ENCODE results near the gene NEDD4.
"Not testable (repeated sequence)": the region's sequence is repeated elsewhere in the genome, so short reads cannot be mapped to it uniquely, and the experiment has no call there.

The NEDD4 gene

DNA sequence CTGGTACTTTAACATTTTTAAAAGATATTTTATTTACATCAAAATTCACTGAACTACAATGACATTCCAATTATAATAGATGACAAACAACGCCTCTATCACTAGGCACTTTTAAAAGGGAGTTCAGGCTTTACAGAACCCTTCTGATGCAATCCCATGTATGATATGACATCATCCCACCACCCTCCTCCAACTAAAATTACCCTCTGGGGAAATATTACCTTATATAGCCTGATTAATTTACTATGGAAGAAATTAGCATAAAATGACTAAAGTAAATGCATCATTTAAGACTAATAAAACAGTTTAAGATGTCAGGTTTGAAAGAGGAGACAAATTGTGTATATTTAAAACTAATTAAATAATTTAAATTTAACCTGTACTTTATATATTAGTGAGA is 10.4 kb upstream of the NEDD4 start:
- DNase-seq = not testable (repeated sequence)

DNA sequence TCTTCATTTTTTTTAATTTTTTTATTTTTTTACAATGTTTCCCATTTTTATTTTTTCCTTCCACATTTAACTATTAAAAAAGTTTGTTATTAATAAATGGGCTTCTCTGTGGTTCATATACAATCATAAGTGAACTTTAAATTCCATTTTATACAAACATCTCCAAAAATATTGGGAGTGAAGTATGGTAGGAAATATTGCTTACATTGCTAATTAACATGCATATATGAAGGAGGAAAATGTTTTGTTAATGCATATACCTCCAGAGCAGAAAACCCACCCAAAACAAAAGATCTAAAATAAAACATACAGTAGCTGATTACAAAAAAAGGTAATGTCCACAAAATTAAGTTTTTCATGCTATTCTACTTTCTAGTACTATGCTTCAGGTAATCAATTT is 9.9 kb upstream of the NEDD4 start:
- DNase-seq = not testable (repeated sequence)

DNA sequence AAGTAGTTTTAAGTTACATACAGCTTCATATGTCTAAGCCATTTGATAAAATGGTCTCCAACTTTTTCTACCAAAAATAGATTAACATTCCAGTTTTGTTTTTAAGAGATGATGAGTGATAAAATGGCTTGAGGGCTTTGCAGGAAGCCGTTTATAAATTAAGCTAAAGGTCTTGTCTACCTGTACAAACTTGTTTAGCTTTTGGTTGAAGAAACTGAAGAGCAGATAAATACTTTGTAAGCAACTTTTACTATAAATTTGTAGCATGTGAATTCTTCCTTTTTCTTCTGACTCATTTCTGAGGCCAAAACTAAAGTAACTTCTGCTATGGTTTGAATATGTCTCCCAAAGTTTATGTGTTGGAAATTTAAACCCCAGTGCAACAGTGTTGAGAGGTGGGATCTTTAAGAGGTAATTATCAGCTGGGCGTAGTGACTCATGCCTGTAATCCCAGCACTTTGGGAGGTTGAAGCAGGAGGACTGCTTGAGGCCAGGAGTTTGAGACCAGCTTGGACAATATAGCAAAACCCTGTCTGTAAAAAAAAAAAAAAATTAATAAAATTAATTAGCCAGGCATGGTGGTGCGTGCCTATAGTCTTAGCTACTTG is 8.2 kb upstream of the NEDD4 start:
- no peak for DNase-seq

DNA sequence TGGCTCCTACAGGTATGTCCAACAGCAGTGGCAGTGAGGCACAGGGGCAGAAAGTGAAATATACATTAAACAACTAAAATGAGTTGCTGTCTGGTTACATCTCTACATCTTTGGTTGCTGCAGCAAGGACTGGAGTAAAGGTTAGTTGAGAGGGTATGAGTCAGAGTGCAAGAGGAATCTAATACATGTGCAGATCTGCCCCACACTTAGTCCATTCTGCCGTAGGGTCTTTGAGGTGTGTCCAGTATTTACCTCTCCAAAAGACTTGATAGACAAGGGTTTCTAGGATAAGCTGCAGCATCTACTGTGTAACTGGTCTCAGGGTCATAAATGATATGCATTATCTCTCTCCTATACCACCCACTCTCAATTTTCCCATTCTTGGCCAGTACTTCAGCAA is 6.2 kb upstream of the NEDD4 start:
- DNase-seq = no peak

DNA sequence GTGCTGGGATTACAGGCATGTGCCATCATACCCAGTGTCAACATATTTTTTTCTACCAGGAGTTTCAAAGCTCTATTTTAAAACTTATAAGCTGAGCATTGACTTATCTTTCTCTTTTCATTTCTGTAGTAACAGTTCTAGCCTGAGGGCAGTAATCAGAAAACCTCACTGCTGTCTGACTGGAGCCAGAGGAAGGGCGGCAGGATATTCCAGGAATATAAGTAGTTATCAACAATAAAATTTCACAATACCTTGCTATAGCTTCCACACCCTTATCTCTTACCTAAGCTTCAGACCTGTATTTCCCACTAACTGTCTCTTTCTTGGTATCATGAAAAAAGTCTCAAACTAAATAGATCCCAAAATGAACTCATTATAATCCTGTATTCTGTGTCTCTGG is 5.1 kb upstream of the NEDD4 start:
- DNase-seq = no peak

DNA sequence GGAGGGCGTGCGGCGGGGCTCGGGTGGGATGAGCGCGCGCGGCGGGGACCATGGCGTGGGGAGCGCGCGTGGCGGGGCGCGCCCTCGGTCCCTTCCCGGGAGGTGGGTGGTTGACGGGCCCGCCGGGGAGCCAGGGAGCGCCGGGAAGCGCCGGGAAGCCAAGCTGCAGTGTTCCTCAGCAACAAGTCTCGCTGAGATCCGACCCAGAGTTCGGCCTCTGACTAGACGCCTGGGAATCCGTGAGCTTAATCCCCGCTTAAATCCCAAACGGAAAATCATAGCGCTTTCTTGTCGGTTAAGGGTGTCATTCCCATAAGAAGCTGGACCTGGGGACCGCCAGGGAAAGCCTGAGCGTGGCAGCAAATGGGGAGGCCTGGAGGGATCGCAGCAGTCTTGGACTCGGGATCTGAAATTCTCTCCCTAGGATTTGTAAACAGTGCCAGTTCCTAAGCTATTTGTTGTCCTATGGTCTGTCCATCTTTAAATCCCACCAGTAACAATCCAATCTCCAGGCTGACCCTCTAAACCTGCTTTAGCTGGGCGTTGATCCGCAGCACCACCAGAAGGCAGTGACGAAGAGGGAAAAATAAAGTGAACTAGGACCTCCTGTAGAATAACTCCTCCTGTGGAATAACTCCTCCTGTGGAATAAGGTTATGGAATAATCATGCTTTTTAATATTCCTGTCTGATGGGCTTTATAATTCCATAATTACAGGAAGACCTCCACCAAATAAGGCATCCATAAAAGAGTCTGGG is 570 bp upstream of the NEDD4 start:
- no peak for DNase-seq

DNA sequence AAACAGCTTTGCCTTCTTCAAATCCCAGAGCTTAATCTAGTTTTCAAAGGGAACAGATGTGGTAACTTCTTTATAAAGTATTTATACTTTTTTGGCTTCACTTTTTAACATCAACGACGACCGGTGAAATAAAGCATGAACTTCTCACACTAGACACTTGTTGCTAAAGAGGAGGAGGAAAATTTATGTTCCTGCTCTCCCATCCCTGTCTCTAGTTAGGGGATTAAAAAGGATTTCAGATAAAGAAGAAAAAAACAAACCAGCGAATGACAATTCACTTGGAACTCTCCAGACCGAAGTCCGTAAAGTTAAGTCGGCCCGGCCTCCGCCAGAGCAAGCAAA is 672 bp downstream of the NEDD4 start:
- no peak for DNase-seq

DNA sequence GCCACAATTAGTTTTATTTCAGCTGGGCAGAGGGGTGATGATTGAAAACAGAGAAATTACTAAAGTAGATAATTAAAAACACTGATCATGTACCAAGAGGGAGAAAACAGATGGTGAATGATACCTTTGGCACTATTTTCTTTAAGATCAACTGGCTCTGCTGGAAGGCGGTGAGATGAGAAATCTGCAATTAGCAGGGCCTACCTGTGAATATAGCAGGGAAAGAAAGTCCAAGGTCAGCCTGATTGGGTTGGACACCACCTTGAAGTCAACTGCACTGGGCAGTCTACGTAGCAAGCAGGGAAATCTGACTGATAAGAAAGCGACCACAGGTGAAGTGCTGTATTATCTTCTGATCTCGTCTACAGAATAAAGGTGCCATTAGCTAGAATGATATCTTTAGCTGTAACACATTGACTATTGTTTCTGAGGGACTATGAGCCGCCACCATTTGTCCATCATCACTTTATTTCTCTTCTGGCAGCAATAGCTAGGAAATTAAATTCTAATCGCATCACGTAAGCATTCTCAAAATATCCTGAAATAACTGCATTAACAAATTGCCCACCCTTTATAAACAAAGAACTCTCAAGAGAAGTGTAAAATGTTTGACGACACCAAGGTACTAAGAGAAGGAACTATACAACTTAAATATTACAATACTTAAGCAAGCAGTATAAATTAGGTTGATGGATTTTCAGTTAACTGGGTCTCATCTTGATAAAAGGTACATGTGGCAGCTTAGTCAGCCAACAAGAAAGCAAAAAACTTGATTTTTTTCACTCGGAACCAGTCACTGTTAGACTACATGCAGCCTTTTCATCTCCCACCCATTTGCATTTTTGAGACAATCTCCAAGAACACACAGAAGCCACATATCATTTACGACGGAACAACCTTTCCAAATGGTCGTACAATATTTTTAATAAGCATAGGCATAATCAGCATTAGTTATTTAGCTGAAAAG is 1.3 kb downstream of the NEDD4 start:
- DNase-seq = no peak

DNA sequence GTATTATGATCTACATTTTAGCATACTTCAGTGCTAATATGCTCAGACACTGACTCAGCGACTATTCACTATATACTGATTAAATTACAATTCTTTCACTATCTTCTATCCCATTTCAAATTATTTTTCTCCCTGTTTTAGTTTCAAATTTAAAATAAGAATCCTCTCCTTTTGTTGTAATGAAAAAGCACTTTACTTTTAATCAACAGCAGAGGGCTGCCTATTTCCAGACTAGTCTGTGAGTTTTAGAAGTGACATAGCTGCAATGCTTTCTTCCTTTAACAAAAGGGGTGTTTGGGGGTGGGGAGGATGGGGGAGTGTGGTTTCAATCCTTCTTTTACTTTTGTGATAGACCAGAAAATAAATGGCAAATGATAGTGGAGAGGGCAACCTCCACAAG is 2.4 kb downstream of the NEDD4 start:
- no peak for DNase-seq

DNA sequence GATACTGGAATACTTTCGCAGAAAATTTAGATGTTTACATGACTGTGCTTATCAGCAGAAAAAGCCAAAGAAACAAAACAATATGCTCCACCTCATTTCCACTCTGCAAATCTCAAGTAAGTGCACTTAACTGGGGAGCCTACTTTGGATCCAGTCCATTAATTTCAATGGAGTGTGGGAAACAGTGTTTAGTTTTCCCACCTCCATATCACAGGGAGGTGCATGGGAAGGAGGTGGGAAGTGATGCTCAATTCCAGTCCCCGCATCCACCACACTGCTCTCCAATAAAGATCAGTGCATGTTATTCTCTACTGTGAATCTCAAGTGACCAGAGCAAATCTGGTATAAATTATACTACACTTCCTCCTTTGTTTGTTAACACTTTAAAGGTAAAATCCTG is 2.9 kb downstream of the NEDD4 start:
- DNase-seq = no peak

DNA sequence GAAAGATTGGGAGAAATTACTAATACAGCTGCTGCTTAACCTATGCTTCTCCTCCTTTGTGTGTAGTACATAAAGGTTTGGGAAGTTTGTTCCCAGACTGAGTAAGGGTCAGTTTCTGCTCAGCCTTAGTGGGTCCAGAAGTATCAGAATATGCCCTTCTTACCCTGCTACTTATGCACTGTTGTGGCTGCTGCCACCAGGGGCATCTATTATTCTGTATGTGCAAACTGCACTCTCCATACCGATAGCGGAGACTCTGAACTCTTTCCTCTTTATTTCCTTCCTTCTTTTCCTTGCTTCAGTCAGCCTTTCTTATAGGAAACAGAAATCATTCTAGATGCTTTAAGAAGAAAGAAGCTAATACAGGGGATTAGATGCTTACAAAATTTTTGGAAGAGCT is 4.0 kb downstream of the NEDD4 start:
- no peak for DNase-seq

DNA sequence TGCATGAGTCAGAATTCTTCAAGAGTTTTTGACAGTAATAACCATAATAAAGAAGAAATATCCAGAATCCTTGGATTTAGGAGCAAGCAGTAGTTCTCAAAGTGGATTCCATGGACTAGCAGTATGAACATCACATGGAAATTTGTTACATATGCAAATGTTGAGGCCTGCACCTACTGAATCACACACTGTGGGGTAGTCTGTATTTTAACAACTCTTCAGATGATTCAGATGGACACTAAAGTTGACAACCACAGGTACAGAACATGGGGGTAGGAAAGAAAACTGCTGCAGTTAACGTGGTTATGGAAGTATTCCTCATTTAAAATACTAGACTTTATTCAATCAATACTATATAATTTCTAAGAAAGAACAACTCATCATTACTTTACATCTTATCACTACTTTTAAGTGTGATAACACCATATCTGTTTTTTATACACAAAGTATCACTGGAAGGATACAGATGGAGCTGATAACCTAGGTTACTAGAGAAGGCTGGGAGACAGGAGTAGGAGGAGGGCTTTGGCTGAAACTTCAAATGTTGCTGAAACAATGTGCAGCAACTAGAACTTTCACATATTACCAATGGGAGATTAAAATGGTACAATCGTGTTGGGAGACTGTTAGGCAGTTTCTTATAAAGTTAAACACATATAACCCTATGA is 11.7 kb downstream of the NEDD4 start:
- DNase-seq = no peak

DNA sequence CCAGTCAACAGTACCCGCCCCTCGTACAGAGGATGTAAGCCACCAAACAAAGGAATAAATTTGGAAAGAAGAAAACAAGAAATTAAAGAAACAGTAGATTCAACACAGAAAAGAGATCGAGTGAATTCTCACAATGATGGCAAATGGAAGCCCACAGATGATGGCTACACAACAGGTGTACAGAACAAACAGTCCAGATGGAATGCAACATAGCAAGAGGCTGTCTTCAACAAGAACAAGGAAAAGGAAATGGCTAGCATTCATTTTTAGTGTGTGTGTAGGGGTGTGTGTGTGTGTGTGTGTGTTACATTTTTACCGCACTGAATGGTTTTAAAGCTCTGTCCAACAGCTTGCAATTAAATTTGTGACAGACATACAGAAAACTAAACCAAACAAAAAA is 12.9 kb downstream of the NEDD4 start:
- no peak for DNase-seq

DNA sequence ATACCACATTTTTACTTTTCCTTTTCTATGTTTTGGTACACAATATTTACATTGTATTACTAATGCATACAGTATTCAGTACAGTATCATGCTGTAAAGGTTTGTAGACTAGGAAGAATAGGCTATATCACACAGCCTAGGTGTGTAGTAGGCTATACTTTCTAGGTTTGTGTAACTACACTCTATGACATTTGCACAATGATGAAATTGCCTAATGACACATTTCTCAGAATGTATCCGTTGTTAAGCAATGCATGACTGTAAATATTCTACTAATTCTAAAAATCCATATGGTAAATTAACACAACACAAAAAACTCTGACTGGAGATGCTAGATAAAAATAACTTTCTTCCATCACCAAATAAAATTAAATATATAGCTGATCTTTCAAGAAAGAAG is 16.2 kb downstream of the NEDD4 start:
- no peak for DNase-seq

DNA sequence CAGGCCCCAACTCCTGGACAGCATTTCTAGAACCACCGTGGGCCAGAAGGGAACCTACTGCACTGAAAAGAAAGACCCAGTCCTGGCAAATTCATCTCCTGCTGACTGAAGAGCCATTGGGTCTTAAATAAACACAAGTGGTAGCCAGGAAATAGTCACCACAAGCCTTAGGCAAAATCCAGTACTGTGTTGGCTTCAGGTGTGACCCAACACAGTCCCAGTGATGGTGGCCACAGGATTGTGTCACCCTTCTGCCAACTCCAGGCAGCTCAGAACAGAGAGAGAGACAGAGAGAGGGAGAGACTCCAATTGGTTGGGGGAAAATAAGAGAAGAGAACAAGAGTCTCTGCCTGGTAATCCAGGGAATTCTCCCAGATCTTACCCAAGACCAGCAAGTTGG is 23.1 kb downstream of the NEDD4 start:
- no peak for DNase-seq

DNA sequence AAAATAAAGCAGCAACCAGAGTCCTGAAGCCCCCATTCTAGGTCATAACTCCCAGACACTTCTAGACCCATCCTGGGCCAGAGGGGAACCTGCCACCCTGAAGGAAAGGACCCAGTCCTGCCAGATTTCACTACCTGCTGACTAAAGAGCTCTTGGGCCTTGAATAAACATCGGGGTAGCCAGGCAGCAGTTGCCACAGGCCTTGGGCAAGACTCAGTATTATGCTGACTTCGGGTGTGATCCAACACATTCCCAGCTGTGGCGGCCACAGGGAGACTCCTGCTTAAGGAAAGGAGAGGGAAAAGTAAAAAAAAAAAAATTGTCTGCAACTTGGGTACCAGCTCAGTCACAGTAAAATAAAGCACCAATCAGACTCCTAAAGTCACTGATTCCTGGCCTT is 23.8 kb downstream of the NEDD4 start:
- no peak for DNase-seq

DNA sequence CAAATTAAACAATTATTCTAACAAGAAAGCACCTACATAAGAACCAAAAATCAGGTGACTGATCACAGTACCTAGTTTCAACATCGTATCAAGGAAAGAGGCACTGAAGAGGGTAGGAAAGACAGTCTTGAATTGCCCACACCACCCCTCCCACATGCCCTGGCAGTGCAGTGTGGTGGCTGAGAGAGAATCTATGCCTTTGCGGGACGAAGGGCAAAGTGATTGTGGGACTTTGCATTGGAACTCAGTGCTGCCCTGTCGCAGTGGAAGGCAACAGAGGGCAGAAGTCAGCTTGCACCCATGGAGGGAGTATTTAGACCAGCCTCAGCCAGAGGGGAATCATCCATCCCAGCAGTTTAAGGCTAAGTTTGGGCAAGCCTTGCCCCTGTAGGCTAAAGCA is 24.5 kb downstream of the NEDD4 start:
- DNase-seq = no peak

DNA sequence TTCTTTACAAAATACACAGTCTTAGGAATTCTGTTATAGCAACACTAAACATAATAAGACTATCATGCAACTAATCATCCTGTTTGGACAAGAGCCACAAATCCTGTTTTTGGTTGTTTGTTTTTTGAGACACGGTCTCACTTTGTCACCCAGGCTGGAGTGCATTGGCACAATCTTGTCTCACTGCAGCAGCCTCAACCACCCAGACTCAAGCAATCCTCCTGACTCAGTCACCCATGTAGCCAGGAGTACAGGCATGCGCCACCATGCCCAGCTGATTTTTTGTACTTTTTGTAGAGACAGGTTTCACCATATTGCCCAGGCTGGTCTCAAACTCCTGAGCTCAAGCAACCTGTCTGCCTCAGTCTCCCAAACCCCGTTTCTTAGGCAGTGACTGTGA is 28.3 kb downstream of the NEDD4 start:
- DNase-seq = no peak

DNA sequence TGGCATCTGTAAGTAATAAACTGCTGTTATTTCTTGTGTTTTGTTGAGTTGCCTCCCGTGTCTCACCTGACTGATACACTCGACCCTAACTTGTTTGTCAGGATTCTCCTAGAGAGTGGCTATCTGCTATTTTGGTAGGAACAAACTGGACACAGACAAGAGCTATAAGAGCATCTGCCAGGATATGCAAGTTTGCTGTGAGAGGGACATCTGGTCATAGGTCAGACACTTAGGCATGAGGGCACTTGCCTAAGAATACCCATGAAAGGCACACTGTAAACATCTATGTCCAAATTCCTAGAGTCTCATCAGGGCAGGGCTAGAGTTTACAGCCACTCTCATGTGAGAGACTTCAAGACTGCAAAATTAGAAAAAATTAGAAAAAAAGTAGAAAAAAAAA is 32.5 kb downstream of the NEDD4 start:
- DNase-seq = no peak

DNA sequence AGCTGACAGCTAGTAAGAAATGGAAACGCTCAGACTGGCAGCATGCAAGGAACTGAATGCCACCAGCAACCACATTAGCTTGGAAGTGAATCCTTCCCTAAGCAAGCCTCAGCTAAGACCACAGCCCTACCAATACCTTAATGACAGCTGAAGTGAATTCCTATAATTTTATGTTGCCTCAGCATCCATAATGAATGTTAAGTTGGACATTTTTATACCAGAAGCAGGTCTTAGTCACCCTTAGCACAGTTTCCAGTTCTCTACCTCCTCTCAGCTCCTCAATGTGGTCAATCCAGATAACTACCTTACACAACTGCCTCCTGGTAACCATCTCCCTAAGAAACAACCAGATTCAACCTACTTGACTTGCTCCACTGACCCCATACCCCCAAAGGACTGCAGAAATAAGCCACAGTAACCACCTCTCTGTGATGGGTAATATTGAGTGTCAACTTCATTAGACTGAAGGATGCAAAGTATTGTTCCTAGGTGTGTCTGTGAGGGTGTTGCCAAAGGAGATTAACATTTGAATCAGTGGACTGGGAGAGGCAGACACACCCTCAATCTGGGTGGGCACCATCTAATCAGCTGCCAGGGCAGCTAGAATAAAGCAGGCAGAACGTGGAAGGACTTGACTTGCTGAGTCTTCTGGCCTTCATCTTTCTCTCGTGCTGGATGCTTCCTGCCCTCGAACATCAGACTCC is 33.5 kb downstream of the NEDD4 start:
- no peak for DNase-seq

DNA sequence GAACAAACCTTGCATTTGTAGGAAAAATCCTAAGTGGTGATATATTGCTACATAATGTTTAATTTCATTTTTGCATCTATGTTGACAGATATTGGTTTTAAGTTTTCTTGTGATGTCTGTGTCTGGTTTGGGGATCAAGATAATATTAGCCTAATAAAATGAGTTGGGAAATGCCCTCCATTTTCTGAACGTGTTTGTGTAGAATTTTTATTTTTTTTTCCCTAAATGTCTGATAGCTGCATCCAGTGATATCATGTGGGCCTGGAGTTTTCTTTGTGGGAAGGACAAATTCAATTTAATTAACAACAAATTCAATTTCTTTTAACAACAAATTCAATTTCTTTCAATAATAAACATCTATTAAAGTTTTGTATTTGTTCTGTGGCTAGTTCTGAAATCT is 35.1 kb downstream of the NEDD4 start:
- no peak for DNase-seq

DNA sequence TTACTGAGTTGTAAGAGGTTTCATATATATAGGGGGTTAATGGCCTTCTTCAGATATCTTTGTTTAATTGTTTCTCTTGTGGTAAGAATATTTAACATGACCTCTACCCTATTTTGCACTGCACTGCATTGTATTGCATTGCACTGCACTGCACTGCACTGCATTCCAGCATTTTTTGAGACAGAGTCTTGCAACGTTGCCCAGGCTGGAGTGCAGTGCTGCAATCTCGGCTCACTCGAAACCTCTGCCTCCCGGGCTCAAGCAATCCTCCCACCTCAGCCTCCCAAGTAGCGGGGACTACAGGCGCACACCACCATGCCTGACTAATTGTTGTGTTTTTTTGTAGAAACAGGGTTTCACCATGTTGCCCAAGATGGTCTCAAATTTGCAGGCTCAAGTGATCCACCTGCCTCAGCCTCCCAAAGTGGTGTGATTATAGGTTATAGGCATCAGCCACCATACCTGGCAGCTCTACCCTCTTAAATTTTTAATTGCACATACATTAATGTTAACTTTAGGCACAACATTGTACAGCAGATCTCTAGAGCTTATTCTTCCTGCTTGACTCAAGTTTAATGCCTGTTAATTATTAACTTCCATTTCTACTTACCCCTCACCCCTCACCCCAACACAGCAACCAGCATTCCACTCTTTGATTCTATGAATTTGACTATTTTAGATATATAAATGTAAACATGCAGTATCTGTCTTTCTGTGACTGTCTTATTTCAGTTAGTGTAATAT is 38.4 kb downstream of the NEDD4 start:
- no peak for DNase-seq
